GM12892 (cell line): ENCODE measurements around the gene COX8C.
"Not testable (repeated sequence)": the region's sequence is repeated elsewhere in the genome, so short reads cannot be mapped to it uniquely, and the experiment has no call there.

Experiments used
- DNase-seq: peaks from one replicate; pipeline ENCODE4 v3.0.0; 2011; ENCODE audit not compliant: insufficient read length
- FAIRE-seq: peaks from 2 replicates; lab custom pipeline; 2011; peaks lifted over from hg19 to GRCh38; lab: Jason Lieb, UNC
- POLR2A ChIP-seq: IDR thresholded peaks from 2 replicates; pipeline ENCODE4 v1.6.1; 2011; ENCODE audit warnings: low read depth, low read length, control low read depth
- POLR2AphosphoS5 ChIP-seq: IDR thresholded peaks from 2 replicates; pipeline ENCODE4 v1.6.1; 2011; ENCODE audit warnings: low read depth, low read length, control low read depth
- TAF1 ChIP-seq: IDR thresholded peaks from 2 replicates; pipeline ENCODE4 v1.6.1; 2011; ENCODE audit warnings: low read depth, mild to moderate bottlenecking, control low read depth, low read length, borderline replicate concordance

Gene COX8C

DNA sequence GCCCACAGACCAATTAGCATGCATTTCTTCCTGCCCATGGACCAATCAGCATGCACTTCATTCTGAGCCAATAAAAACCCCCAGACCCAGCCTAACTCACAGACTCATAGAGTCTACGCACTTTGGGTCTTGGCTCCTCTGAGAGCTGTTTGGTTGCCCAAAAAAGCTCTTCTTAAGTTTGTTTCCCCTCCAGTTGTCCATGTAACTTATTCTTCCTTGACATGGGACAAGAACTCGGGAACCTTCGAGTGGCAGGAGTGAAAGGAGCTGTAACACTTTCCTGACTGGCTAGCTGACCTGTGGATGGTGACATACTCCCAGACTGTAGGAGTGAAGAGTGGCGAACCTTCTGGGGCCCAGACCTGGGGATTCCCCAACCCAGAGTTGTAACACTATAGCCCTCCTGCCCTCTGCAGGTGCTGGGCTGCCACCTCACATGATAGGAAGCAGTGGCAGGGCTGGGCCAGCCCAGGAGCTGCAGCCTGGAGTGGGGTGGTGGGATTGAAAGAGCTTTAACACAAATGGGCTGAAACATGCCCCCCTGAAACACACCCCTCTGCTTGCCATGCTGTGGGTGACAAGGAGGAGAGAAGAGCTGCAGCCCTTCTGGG, 9.7 kb upstream of the COX8C start:
- FAIRE-seq (no peak), DNase-seq (no peak)
- TF ChIP-seq TAF1 (no peak), POLR2A (no peak), POLR2AphosphoS5 (no peak)

- TF ChIP-seq POLR2AphosphoS5: no peak
- no peak for TF ChIP-seq POLR2A
- no peak for TF ChIP-seq TAF1
- no peak for DNase-seq
- FAIRE-seq: no peak
Measured at GRCh38 chr14:93337884-93338283, 9.1 kb upstream of the COX8C start.

DNA sequence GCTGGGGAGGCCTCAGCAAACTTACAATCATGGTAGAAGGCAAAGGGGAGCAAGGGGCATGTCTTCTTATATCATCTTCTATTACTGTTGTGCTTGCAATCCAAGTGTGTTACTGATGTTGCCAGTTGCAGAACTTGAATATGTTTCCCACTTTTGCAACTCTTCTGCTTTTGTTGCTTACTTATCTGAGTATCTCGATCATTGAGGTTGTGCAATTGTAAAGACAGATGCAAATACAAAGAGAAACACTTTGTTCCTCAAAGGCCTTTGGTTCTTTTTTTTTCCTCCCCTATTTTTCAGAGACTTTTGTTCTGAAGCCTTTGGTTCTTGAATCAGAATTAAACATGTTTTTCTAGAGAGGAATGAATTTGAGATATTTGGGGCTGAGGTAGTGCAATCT, 3.7 kb upstream of the COX8C start:
- DNase-seq: no peak
- FAIRE-seq: no peak
- TF ChIP-seq TAF1 (no peak), POLR2AphosphoS5 (no peak), POLR2A (no peak)

GRCh38 chr14:93343797-93344196, 3.2 kb upstream of the COX8C start:
- FAIRE-seq (no peak), DNase-seq (no peak)
- no peak for TF ChIP-seq TAF1
- TF ChIP-seq POLR2AphosphoS5: no peak
- TF ChIP-seq POLR2A: no peak

DNA sequence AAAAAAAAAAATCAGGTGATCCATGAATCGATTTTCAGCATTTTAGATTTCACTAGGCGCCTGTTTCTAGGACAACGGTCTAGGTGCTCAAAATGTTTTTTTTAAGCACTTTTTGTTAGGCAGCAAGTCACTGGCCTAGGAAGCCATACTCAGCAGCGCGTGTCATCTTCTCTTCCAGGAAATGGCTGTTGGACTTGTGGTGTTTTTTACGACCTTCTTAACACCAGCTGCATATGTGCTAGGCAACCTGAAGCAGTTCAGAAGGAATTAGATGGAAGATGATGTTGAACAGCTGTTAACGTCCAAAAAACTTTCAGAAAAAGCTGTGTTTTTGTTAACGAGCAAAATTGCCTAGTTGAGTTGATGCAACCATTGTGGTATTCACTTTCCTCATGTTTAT, 868 bp downstream of the COX8C start:
- no peak for FAIRE-seq
- no peak for DNase-seq

GRCh38 chr14:93348292-93348691, 1.3 kb downstream of the COX8C start:
- no peak for FAIRE-seq
- TF ChIP-seq TAF1: no peak
- no peak for TF ChIP-seq POLR2A
- no peak for TF ChIP-seq POLR2AphosphoS5
- no peak for DNase-seq

More for the DNA sequence above, 868 bp downstream of the COX8C start:
- TF ChIP-seq TAF1 (no peak), POLR2AphosphoS5 (no peak), POLR2A (no peak)

DNA sequence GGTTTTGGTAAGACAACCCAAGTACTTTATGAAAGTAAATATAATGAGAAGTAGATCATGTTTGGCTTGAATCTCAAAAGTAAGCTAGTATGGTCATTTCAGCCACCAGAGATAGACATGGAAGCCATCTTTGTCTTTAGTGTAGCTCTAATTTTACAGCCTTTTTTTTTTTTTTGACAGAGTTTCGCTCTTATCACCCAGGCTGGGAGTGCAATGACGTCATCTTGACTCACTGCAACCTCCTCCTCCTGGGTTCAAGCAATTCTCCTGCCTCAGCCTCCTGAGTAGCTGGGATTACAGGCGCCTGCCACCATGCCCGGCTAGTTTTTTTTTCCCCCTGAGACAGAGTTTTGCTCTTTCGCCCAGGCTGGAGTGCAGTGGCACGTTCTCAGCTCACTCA, 7.9 kb downstream of the COX8C start:
- not testable (repeated sequence) for FAIRE-seq, DNase-seq

- TF ChIP-seq POLR2A: no peak
- no peak for TF ChIP-seq POLR2AphosphoS5
- TF ChIP-seq TAF1: no peak
- DNase-seq: no peak
- no peak for FAIRE-seq
Measured at GRCh38 chr14:93368996-93369712, 22.2 kb downstream of the COX8C start.

DNA sequence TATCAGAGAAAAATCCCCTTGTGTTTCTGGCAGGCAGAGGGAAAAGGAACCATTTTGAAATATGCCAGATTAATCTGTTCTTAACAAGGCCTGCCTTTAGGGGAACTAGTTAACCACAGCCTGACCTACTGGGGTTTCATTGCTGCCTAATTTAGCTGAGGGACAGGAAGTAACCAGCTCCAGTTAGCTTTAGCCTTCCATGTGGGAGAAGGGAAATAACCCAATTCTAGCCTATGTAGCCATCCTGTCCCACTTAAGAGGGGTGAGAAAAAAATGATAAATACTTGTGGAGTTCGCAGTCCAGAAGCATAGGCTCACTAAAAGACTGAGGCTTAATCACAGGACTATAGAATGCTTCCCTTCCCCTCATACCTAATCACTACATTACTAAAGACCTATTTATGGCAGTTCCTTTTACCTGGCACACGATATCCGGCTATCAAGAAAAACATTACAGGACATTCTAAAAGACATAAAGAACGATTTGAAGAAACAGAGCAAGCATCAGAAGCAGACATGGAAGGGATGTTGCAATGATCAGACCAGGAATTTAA, 22.8 kb downstream of the COX8C start:
- TF ChIP-seq POLR2A (no peak), TAF1 (peak; percentile 24; the same call in 1 of the 2 replicates), POLR2AphosphoS5 (no peak; the same call in 1 of the 2 replicates)
- DNase-seq (no peak), FAIRE-seq (peak; percentile 94)

GRCh38 chr14:93375673-93376156, 28.7 kb downstream of the COX8C start:
- FAIRE-seq (peak; percentile 88), DNase-seq (peak; percentile 23)
- TF ChIP-seq TAF1: no peak
- no peak for TF ChIP-seq POLR2A
- no peak for TF ChIP-seq POLR2AphosphoS5

GRCh38 chr14:93379831-93380230, 32.8 kb downstream of the COX8C start:
- no peak for FAIRE-seq
- TF ChIP-seq POLR2AphosphoS5 (no peak), TAF1 (no peak), POLR2A (no peak)
- DNase-seq: no peak

DNA sequence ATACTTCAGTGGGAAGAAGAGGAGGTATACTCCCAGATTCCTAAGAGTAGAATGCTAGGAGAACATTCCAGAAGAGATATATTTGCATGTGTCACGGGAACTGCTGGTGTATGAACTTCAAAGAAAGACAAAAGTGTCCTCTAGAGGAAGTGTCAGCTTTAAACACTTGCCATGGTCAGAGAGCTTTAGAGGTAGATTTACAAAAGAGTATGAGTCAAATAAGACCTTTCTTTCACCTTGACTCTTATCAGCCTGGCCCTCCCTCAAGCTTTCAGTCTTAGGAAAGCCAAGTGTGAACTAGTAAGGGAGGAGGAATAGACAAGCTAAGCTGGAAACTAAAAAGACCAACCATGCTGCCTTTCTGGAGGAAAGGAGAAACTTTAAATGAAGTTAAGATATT, 34.7 kb downstream of the COX8C start:
- FAIRE-seq: no peak
- DNase-seq: no peak
- TF ChIP-seq POLR2AphosphoS5 (no peak), TAF1 (no peak), POLR2A (no peak)

DNA sequence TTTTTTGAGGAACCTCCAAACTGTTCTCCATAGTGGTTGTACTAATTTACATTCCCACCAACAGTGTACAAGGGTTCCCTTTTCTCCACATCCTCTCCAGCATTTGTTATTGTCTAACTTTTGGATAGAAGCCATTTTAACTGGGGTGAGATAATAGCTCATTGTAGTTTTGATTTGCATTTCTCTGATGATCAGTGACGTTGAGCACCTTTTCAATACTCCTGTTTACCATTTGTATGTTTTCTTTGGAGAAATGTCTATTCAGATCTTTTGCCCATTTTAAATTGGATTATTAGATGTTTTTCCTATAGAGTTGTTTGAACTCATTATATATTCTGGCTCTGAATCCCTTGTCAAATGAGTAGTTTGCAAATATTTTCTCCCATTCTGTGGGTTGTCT, 37.3 kb downstream of the COX8C start:
- not testable (repeated sequence) for DNase-seq, FAIRE-seq
